CD4-positive, alpha-beta T cell treated with Interleukin-15 for 4 hours (primary cell): ENCODE data around the gene TCERG1L.

Experiments
- DNase-seq: peaks from one replicate; pipeline ENCODE4 v3.0.0-alpha.2; 2020; ENCODE audit warnings: low spot score

Gene TCERG1L

GRCh38 chr10:131270461-131271190, 40.9 kb downstream of the TCERG1L start:
- DNase-seq: no peak

- DNase-seq: no peak
Observed at GRCh38 chr10:131269776-131270460, 41.6 kb downstream of the TCERG1L start.

GRCh38 chr10:131267814-131268095, 43.8 kb downstream of the TCERG1L start:
- DNase-seq: no peak

GRCh38 chr10:131266936-131267813, 44.3 kb downstream of the TCERG1L start:
- DNase-seq: no peak

GRCh38 chr10:131264110-131264788, 47.3 kb downstream of the TCERG1L start:
- no peak for DNase-seq

- no peak for DNase-seq
Observed at GRCh38 chr10:131261890-131262475, 49.5 kb downstream of the TCERG1L start.

GRCh38 chr10:131260452-131261211, 50.9 kb downstream of the TCERG1L start:
- no peak for DNase-seq

GRCh38 chr10:131260031-131260430, 51.5 kb downstream of the TCERG1L start:
- DNase-seq: no peak

GRCh38 chr10:131259535-131259934, 52.0 kb downstream of the TCERG1L start:
- no peak for DNase-seq

GRCh38 chr10:131258256-131258655, 53.3 kb downstream of the TCERG1L start:
- no peak for DNase-seq

- no peak for DNase-seq
Observed at GRCh38 chr10:131257027-131257426, 54.5 kb downstream of the TCERG1L start.

- DNase-seq: no peak
Observed at GRCh38 chr10:131254859-131255252, 56.7 kb downstream of the TCERG1L start.

GRCh38 chr10:131253931-131254858, 57.3 kb downstream of the TCERG1L start:
- no peak for DNase-seq

GRCh38 chr10:131252567-131253276, 58.8 kb downstream of the TCERG1L start:
- DNase-seq: no peak

GRCh38 chr10:131251146-131251541, 60.4 kb downstream of the TCERG1L start:
- no peak for DNase-seq

- no peak for DNase-seq
Observed at GRCh38 chr10:131250454-131251145, 60.9 kb downstream of the TCERG1L start.

- DNase-seq: no peak
Observed at GRCh38 chr10:131249955-131250344, 61.6 kb downstream of the TCERG1L start.

- no peak for DNase-seq
Observed at GRCh38 chr10:131249238-131249954, 62.1 kb downstream of the TCERG1L start.
